ENCODE measurements around the gene NPR3.

Gene NPR3

GRCh38 chr5:32771037-32771436 lies 59.9 kb downstream of the NPR3 start:
- no peak overlapping the region for H3K4me3 ChIP-seq (replicated peaks; ENCODE audit: low read depth, low read length)
- no peak for DNase-seq (ENCODE audit: low read depth)
- TF ChIP-seq CTCF (IDR thresholded peaks at IDR 0.05; ENCODE audit: low read length, missing control alignments), result no peak

- H3K4me3 ChIP-seq (replicated peaks; ENCODE audit: low read depth, low read length), result no peak overlapping the region
- TF ChIP-seq CTCF (IDR thresholded peaks at IDR 0.05; ENCODE audit: low read length, missing control alignments), result no peak
- no peak for DNase-seq (ENCODE audit: low read depth)
These were observed 62.8 kb downstream of the NPR3 start for GRCh38 chr5:32773944-32774343.

- no peak overlapping the region for H3K4me3 ChIP-seq (replicated peaks; ENCODE audit: low read depth, low read length)
- DNase-seq (ENCODE audit: low read depth), result no peak
- no peak for TF ChIP-seq CTCF (IDR thresholded peaks at IDR 0.05; ENCODE audit: low read length, missing control alignments)
These were observed 65.1 kb downstream of the NPR3 start for GRCh38 chr5:32776200-32776599.

GRCh38 chr5:32777222-32777621 lies 66.1 kb downstream of the NPR3 start:
- no peak for TF ChIP-seq CTCF (IDR thresholded peaks at IDR 0.05; ENCODE audit: low read length, missing control alignments)
- H3K4me3 ChIP-seq (replicated peaks; ENCODE audit: low read depth, low read length), result no peak overlapping the region
- DNase-seq (ENCODE audit: low read depth), result no peak

- no peak for TF ChIP-seq CTCF (IDR thresholded peaks at IDR 0.05; ENCODE audit: low read length, missing control alignments)
- H3K4me3 ChIP-seq (replicated peaks; ENCODE audit: low read depth, low read length), result no peak overlapping the region
- DNase-seq (ENCODE audit: low read depth), result peak; percentile 11
These were observed 66.6 kb downstream of the NPR3 start for GRCh38 chr5:32777733-32778132.

GRCh38 chr5:32778403-32778802 lies 67.3 kb downstream of the NPR3 start:
- no peak for TF ChIP-seq CTCF (IDR thresholded peaks at IDR 0.05; ENCODE audit: low read length, missing control alignments)
- no peak for DNase-seq (ENCODE audit: low read depth)
- no peak overlapping the region for H3K4me3 ChIP-seq (replicated peaks; ENCODE audit: low read depth, low read length)

- H3K4me3 ChIP-seq (replicated peaks; ENCODE audit: low read depth, low read length), result no peak overlapping the region
- no peak for TF ChIP-seq CTCF (IDR thresholded peaks at IDR 0.05; ENCODE audit: low read length, missing control alignments)
- DNase-seq (ENCODE audit: low read depth), result no peak
These were observed 68.8 kb downstream of the NPR3 start for GRCh38 chr5:32779754-32780415.
